HepG2 (cell line): Measurements from ENCODE around the gene SPDYE6. TPM values are rescaled to one million over a fixed set of nuclear protein-coding genes. Genes with fewer than 3 reads are reported as not detected.

Experiments used
- CC2D1A ChIP-seq: sonication (generic); formaldehyde crosslinking; IDR thresholded peaks from 2 replicates; pipeline ENCODE4 v1.8.1; 2023; ENCODE audit warnings: mild to moderate bottlenecking, missing genetic modification reagents
- FOXK2 ChIP-seq: fragments of 450-650 bp; IDR thresholded peaks from 2 replicates; pipeline ENCODE4 v1.6.1; 2016
- HES4 ChIP-seq: sonication (generic); formaldehyde crosslinking; IDR thresholded peaks from 2 replicates; pipeline ENCODE4 v1.9.0; 2021; ENCODE audit warnings: mild to moderate bottlenecking, missing genetic modification reagents, borderline replicate concordance
- HMG20B ChIP-seq: conservative IDR thresholded peaks from 2 replicates; pipeline ENCODE4 v1.6.1; 2016; ENCODE audit warnings: missing genetic modification reagents, missing compliant biosample characterization
- HNF4A ChIP-seq: sonication (generic); formaldehyde crosslinking; IDR thresholded peaks from 2 replicates; pipeline ENCODE4 v1.4.0; 2020; ENCODE audit warnings: missing genetic modification reagents
- HNRNPLL ChIP-seq: fragments of 200-400 bp; formaldehyde crosslinking; IDR thresholded peaks from 2 replicates; pipeline ENCODE4 v1.6.1; 2017; ENCODE audit warnings: mild to moderate bottlenecking, low read depth, low read length; ENCODE audit not compliant: poor library complexity, severe bottlenecking
- KDM6A ChIP-seq: IDR thresholded peaks from 2 replicates; pipeline ENCODE4 v1.6.1; 2016; ENCODE audit warnings: low read depth
- KMT2B ChIP-seq: IDR thresholded peaks from 2 replicates; pipeline ENCODE4 v1.6.1; 2016; ENCODE audit warnings: missing genetic modification reagents, missing compliant biosample characterization
- MYPOP ChIP-seq: sonication (generic); formaldehyde crosslinking; IDR thresholded peaks from 2 replicates; pipeline ENCODE4 v1.8.1; 2023; ENCODE audit warnings: mild to moderate bottlenecking, moderate library complexity, missing genetic modification reagents
- NRL ChIP-seq: sonication (generic); formaldehyde crosslinking; IDR thresholded peaks from 2 replicates; pipeline ENCODE4 v1.5.0; 2020; ENCODE audit warnings: missing genetic modification reagents, mild to moderate bottlenecking, moderate library complexity, borderline replicate concordance
- PRMT3 ChIP-seq: sonication (generic); formaldehyde crosslinking; IDR thresholded peaks from 2 replicates; pipeline ENCODE4 v1.8.1; 2022; ENCODE audit warnings: low read depth, mild to moderate bottlenecking, moderate library complexity, missing genetic modification reagents, borderline replicate concordance
- SETDB1 ChIP-seq: sonication (generic); formaldehyde crosslinking; IDR thresholded peaks from 2 replicates; pipeline ENCODE4 v1.5.1; 2020; ENCODE audit warnings: missing genetic modification reagents, mild to moderate bottlenecking, borderline replicate concordance
- ZC3H4 ChIP-seq: sonication (generic); formaldehyde crosslinking; IDR thresholded peaks from 2 replicates; pipeline ENCODE4 v1.4.0; 2020; ENCODE audit warnings: missing genetic modification reagents, borderline replicate concordance
- ZEB1 ChIP-seq: IDR thresholded peaks from 2 replicates; pipeline ENCODE4 v1.6.1; 2012; ENCODE audit warnings: mild to moderate bottlenecking, low read depth, inconsistent platforms; ENCODE audit not compliant: insufficient replicate concordance
- ZFX ChIP-seq: sonication (generic); formaldehyde crosslinking; IDR thresholded peaks from 2 replicates; pipeline ENCODE4 v1.4.0; 2020; ENCODE audit warnings: mild to moderate bottlenecking, low read depth, missing genetic modification reagents, moderate library complexity
- ZHX2 ChIP-seq, 2 experiments: sonication (generic) in 1 of 2; formaldehyde crosslinking in 1 of 2; IDR thresholded peaks; 2 replicates each; pipeline versions ENCODE4 v1.6.1 to v1.9.0; 2014 to 2022; ENCODE audit warnings: antibody characterized with exemption in 1 of 2, borderline replicate concordance in 1 of 2, inconsistent platforms in 1 of 2, low read depth in 1 of 2, missing genetic modification reagents in 1 of 2
- ZNF430 ChIP-seq: sonication (generic); formaldehyde crosslinking; IDR thresholded peaks from 2 replicates; pipeline ENCODE4 v1.9.0; 2021; ENCODE audit warnings: mild to moderate bottlenecking, missing genetic modification reagents
- ZNF598 ChIP-seq: sonication (generic); formaldehyde crosslinking; IDR thresholded peaks from 2 replicates; pipeline ENCODE4 v1.5.1; 2020; ENCODE audit warnings: mild to moderate bottlenecking, missing genetic modification reagents, borderline replicate concordance
- ZNF619 ChIP-seq: sonication (generic); formaldehyde crosslinking; IDR thresholded peaks from 2 replicates; pipeline ENCODE4 v1.4.0; 2020; ENCODE audit warnings: mild to moderate bottlenecking, missing genetic modification reagents
- ZNF747 ChIP-seq: sonication (generic); formaldehyde crosslinking; IDR thresholded peaks from 2 replicates; pipeline ENCODE4 v1.8.1; 2023; ENCODE audit warnings: missing genetic modification reagents, mild to moderate bottlenecking, borderline replicate concordance
- polyA plus RNA-seq, 8 experiments: library from polyadenylated mRNA; depleted of rRNA in 3 of 8; stranded (reverse) in 7 of 8; unstranded in 1 of 8; fragments of >200 nt; fragmentation: Illumina TruSeq in 4 of 8; extraction: Trizol in 4 of 8; gene quantifications; 2 replicates each; pipeline versions ENCODE4 v1.2.1 to v1.2.3, GENCODE V29; 2011 to 2016; ENCODE audit warnings: low read depth in 4 of 8, missing spikeins in 1 of 8, mixed read lengths in 1 of 8; ENCODE audit not compliant: insufficient read depth in 1 of 8
- total RNA-seq, 5 experiments: library from RNA; depleted of rRNA; stranded (reverse); fragments of >200 nt; fragmentation: Illumina TruSeq; extraction: Trizol; gene quantifications; 2 replicates each; pipeline ENCODE4 v1.2.3, GENCODE V29; 2016; ENCODE audit warnings: low read depth in 1 of 5

SPDYE6 gene
- total and polyA plus RNA-seq, 2 of the 13 experiments (the other 11 are each of a cell fraction or from before 2014, with no cell fraction given): 0.07 TPM; not detected in 1

DNA sequence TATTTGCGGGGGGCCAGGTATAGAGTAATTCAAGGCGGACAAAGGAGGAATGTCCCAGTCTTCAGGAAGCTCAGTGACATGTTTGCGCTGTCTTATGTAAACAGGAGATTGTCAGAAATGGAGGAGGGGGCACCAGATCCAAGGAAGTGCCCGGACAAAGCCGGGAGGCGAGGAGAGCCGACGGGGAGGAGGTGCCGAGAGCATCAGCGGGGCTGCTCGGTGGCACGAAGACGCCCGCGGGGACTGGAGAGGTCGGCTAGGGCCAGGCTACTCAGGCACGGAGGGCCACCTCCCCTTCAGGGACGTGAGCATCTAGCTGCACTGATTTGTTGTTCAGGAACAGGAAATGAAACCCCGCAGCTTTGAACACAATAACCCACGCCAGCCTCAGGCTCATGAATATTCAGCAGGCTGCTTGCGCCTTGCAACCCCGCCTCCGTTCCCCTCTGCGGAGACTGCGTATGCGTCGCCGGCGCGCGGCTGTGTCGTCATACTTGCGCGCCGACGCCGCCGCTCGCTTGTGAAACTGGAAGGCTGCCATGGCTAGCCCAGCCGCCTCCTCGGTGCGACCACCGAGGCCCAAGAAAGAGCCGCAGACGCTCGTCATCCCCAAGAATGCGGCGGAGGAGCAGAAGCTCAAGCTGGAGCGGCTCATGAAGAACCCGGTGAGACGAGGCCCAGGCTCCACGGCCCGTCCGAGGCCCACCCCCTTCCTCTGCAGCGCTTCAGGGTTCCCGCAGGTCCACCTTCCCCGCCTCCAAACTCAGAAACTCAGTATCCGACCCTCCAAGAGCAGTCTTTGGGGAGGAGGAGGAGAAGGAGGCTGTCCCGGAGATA lies 39.8 kb upstream of the SPDYE6 start, which contains the start of gene PRKRIP1 (continued):
- peak; percentile 77 for TF ChIP-seq ZHX2 (IDR thresholded peaks at IDR 0.05; ENCODE audit: low read depth)
- TF ChIP-seq ZHX2 (CRISPR knock-in tag; IDR thresholded peaks at IDR 0.05; ENCODE audit: borderline replicate concordance): no peak
- no peak for TF ChIP-seq HNF4A (CRISPR knock-in tag)
- no peak for TF ChIP-seq MYPOP
- TF ChIP-seq PRMT3 (CRISPR knock-in tag): 0 out of 2 replicates have a peak, but pooled peaks have one; percentile 51
- no peak; the same call in 1 of the 2 replicates for TF ChIP-seq HES4 (CRISPR knock-in tag)
- TF ChIP-seq ZC3H4 (CRISPR knock-in tag): 0 out of 2 replicates have a peak, but pooled peaks have one; percentile 18
- peak; percentile 58; the same call in 1 of the 2 replicates for TF ChIP-seq ZNF430 (CRISPR knock-in tag)
- TF ChIP-seq ZEB1: no peak
- no peak for TF ChIP-seq FOXK2
- TF ChIP-seq KDM6A (CRISPR knock-in tag): no peak
- TF ChIP-seq NRL (CRISPR knock-in tag): peak; percentile 78; the same call in 1 of the 2 replicates
- 0 out of 2 replicates have a peak, but pooled peaks have one; percentile 59 for TF ChIP-seq ZNF598 (CRISPR knock-in tag)
- TF ChIP-seq ZNF619 (CRISPR knock-in tag): peak; percentile 58; the same call in 1 of the 2 replicates
- peak; percentile 75 for TF ChIP-seq KMT2B
- no peak for TF ChIP-seq CC2D1A (CRISPR knock-in tag)
- peak; percentile 55; the same call in 1 of the 2 replicates for TF ChIP-seq ZNF747 (CRISPR knock-in tag)
- TF ChIP-seq SETDB1 (CRISPR knock-in tag): no peak
- TF ChIP-seq ZFX (CRISPR knock-in tag): peak; percentile 88
- peak; percentile 62 for TF ChIP-seq HNRNPLL
- no peak for TF ChIP-seq HMG20B (CRISPR knock-in tag)
